NCI-H748 treated with DMSO at 0.1 percent for 48 hours (cell line): ENCODE results near the gene ELL.

Experiments
- DNase-seq: peaks from one replicate; lab custom pipeline; 2025; lab: John Stamatoyannopoulos, UW

Gene ELL

GRCh38 chr19:18504886-18505610, 16.8 kb downstream of the ELL start:
- DNase-seq = no peak

GRCh38 chr19:18503971-18504885, 17.6 kb downstream of the ELL start:
- DNase-seq = no peak

GRCh38 chr19:18503337-18503970, 18.4 kb downstream of the ELL start:
- no peak for DNase-seq

GRCh38 chr19:18502638-18503294, 19.1 kb downstream of the ELL start:
- no peak for DNase-seq

- no peak for DNase-seq
Observed at GRCh38 chr19:18502246-18502637, 19.6 kb downstream of the ELL start.

GRCh38 chr19:18501832-18502231, 20.0 kb downstream of the ELL start:
- no peak for DNase-seq

GRCh38 chr19:18501351-18501750, 20.5 kb downstream of the ELL start:
- no peak for DNase-seq

- no peak for DNase-seq
Observed at GRCh38 chr19:18500799-18501198, 21.1 kb downstream of the ELL start.

- no peak for DNase-seq
Observed at GRCh38 chr19:18500376-18500775, 21.5 kb downstream of the ELL start.

GRCh38 chr19:18499055-18499775, 22.7 kb downstream of the ELL start:
- no peak for DNase-seq

GRCh38 chr19:18496980-18497256, 25.0 kb downstream of the ELL start:
- no peak for DNase-seq

GRCh38 chr19:18496167-18496979, 25.5 kb downstream of the ELL start:
- no peak for DNase-seq

- DNase-seq = no peak
Observed at GRCh38 chr19:18495204-18495911, 26.5 kb downstream of the ELL start.

GRCh38 chr19:18494267-18494607, 27.6 kb downstream of the ELL start:
- DNase-seq = no peak

- no peak for DNase-seq
Observed at GRCh38 chr19:18493440-18494266, 28.2 kb downstream of the ELL start.

GRCh38 chr19:18491995-18492953, 29.6 kb downstream of the ELL start:
- no peak for DNase-seq

- no peak for DNase-seq
Observed at GRCh38 chr19:18490728-18491127, 31.1 kb downstream of the ELL start.

- no peak for DNase-seq
Observed at GRCh38 chr19:18489627-18490184, 32.2 kb downstream of the ELL start.
